Mesothelial cell of epicardium (in vitro differentiated cells): ENCODE measurements around the gene FIGN. TPM values are rescaled to one million over a fixed set of nuclear protein-coding genes. Genes with fewer than 3 reads are reported as not detected.

Source experiments
- DNase-seq, 2 experiments: peaks; one replicate each; pipeline ENCODE4 v3.0.0; 2021; ENCODE audit warnings: low spot score in 2 of 2; ENCODE audit not compliant: unreplicated experiment in 2 of 2
- H3K27ac Mint-ChIP-seq: 2 replicates; pipeline ENCODE4 v1.8.0; 2021; ENCODE audit warnings: mixed read lengths
- H3K27me3 Mint-ChIP-seq: 2 replicates; pipeline ENCODE4 v1.8.0; 2021; ENCODE audit warnings: low read depth, mixed read lengths
- H3K36me3 Mint-ChIP-seq: 2 replicates; pipeline ENCODE4 v1.8.0; 2021; ENCODE audit warnings: mixed read lengths
- H3K4me1 Mint-ChIP-seq: 2 replicates; pipeline ENCODE4 v1.8.0; 2021; ENCODE audit warnings: mixed read lengths
- H3K4me3 Mint-ChIP-seq: 2 replicates; pipeline ENCODE4 v1.8.0; 2021; ENCODE audit warnings: mild to moderate bottlenecking, moderate library complexity, mixed read lengths
- H3K9me3 Mint-ChIP-seq: 2 replicates; pipeline ENCODE4 v1.8.0; 2021; ENCODE audit warnings: mixed read lengths
- CTCF ChIP-seq: fragments of 200-600 bp; sonication (generic); IDR thresholded peaks from one replicate; pipeline ENCODE4 v1.5.0; 2021; ENCODE audit warnings: antibody characterized with exemption; ENCODE audit not compliant: unreplicated experiment
- total RNA-seq: library from RNA; stranded (reverse); gene quantifications from 3 replicates; pipeline ENCODE4 v1.2.1, GENCODE V29; 2021

FIGN gene
- total RNA-seq, 1 donor from 2014 or later = 11.5 TPM

- H3K27me3 Mint-ChIP-seq = no peaks in the 10 kb centered on the region
- H3K9me3 Mint-ChIP-seq = no peaks in the 10 kb centered on the region
- no peaks in the 10 kb centered on the region for H3K36me3 Mint-ChIP-seq
- no peak for TF ChIP-seq CTCF
- DNase-seq = no peak
- no peak overlapping the region for H3K27ac Mint-ChIP-seq
- peaks cover 8% of the 10 kb centered on the region for H3K4me1 Mint-ChIP-seq
- no peak overlapping the region for H3K4me3 Mint-ChIP-seq
Measured at GRCh38 chr2:163693484-163693883, 42.3 kb downstream of the FIGN start.

- H3K27ac Mint-ChIP-seq = no peak overlapping the region
- H3K9me3 Mint-ChIP-seq = no peaks in the 10 kb centered on the region
- no peak for DNase-seq
- TF ChIP-seq CTCF = no peak
- H3K4me3 Mint-ChIP-seq = no peak overlapping the region
- no peaks in the 10 kb centered on the region for H3K36me3 Mint-ChIP-seq
- peaks cover 1% of the 10 kb centered on the region for H3K4me1 Mint-ChIP-seq
- H3K27me3 Mint-ChIP-seq = no peaks in the 10 kb centered on the region
Measured at GRCh38 chr2:163692611-163693482, 43.0 kb downstream of the FIGN start.

GRCh38 chr2:163692081-163692480 lies 43.7 kb downstream of the FIGN start:
- no peak for DNase-seq
- H3K27me3 Mint-ChIP-seq = no peaks in the 10 kb centered on the region
- no peak overlapping the region for H3K27ac Mint-ChIP-seq
- no peak for TF ChIP-seq CTCF
- H3K9me3 Mint-ChIP-seq = no peaks in the 10 kb centered on the region
- H3K36me3 Mint-ChIP-seq = no peaks in the 10 kb centered on the region
- H3K4me1 Mint-ChIP-seq = no peaks in the 10 kb centered on the region
- no peak overlapping the region for H3K4me3 Mint-ChIP-seq

GRCh38 chr2:163690896-163691295 lies 44.9 kb downstream of the FIGN start:
- Mint-ChIP-seq H3K27me3 (no peaks in the 10 kb centered on the region), H3K4me1 (no peaks in the 10 kb centered on the region), H3K27ac (no peak overlapping the region), H3K9me3 (no peaks in the 10 kb centered on the region), H3K4me3 (no peak overlapping the region), H3K36me3 (no peaks in the 10 kb centered on the region)
- DNase-seq = no peak
- no peak for TF ChIP-seq CTCF

GRCh38 chr2:163687217-163687616 lies 48.6 kb downstream of the FIGN start:
- peaks cover 10% of the 10 kb centered on the region for H3K4me1 Mint-ChIP-seq
- no peak overlapping the region for H3K4me3 Mint-ChIP-seq
- DNase-seq = no peak
- H3K9me3 Mint-ChIP-seq = no peaks in the 10 kb centered on the region
- no peak overlapping the region for H3K27ac Mint-ChIP-seq
- H3K36me3 Mint-ChIP-seq = no peaks in the 10 kb centered on the region
- no peak for TF ChIP-seq CTCF
- H3K27me3 Mint-ChIP-seq = no peaks in the 10 kb centered on the region
